Hepatocyte (in vitro differentiated cells): ENCODE measurements around the gene RMP24.

Experiments
- EZH2 ChIP-seq: fragments of 200-600 bp; sonication (generic); IDR thresholded peaks from 2 replicates; pipeline ENCODE4 v1.6.1; 2016; ENCODE audit warnings: antibody characterized with exemption, mild to moderate bottlenecking, borderline replicate concordance
- EZH2phosphoT487 ChIP-seq: fragments of 200-600 bp; sonication (generic); IDR thresholded peaks from one replicate; pipeline ENCODE4 v1.6.1; 2018; ENCODE audit warnings: antibody characterized with exemption, mild to moderate bottlenecking, low read depth, moderate library complexity; ENCODE audit not compliant: unreplicated experiment, severe bottlenecking
- TF ChIP-seq, protein P1 (sequence below): fragments of 200-600 bp; sonication (generic); IDR thresholded peaks from 2 replicates; pipeline ENCODE4 v1.5.1; 2016; ENCODE audit warnings: antibody characterized with exemption, mild to moderate bottlenecking; ENCODE audit not compliant: poor library complexity

DNA sequence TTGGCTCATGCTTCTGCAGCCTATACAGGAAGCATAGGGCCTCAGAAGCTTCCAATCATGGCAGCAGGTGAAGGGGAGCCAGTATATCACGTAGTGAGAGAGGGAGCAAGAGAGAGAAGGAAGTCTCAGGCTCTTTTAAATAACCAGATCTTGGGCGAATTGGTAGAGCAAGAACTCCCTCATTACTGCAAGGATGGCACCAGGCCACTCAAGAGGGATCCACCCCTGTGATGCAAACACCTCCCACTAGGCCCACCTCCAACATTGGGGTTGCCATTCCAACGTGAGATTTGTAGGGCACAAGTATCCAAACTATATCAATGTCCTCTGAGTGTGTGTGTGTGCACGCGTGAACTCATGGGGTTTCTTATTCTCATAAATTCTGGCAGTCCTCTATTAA lies 37.6 kb upstream of the RMP24 start:
- TF ChIP-seq, protein P1, sequence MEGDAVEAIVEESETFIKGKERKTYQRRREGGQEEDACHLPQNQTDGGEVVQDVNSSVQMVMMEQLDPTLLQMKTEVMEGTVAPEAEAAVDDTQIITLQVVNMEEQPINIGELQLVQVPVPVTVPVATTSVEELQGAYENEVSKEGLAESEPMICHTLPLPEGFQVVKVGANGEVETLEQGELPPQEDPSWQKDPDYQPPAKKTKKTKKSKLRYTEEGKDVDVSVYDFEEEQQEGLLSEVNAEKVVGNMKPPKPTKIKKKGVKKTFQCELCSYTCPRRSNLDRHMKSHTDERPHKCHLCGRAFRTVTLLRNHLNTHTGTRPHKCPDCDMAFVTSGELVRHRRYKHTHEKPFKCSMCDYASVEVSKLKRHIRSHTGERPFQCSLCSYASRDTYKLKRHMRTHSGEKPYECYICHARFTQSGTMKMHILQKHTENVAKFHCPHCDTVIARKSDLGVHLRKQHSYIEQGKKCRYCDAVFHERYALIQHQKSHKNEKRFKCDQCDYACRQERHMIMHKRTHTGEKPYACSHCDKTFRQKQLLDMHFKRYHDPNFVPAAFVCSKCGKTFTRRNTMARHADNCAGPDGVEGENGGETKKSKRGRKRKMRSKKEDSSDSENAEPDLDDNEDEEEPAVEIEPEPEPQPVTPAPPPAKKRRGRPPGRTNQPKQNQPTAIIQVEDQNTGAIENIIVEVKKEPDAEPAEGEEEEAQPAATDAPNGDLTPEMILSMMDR: no peak
- TF ChIP-seq EZH2: no peak
- no peak for TF ChIP-seq EZH2phosphoT487
